Fibroblast of pulmonary artery (primary cell): ENCODE measurements around the gene DLGAP4.

Experiments
- DNase-seq: peaks from one replicate; pipeline ENCODE4 v3.0.0-alpha.2; 2010; ENCODE audit warnings: low read depth
- H3K4me3 ChIP-seq: replicated peaks from 2 replicates; pipeline ENCODE4 v1.5.1; 2011; ENCODE audit warnings: low read depth, mild to moderate bottlenecking, control low read depth, low read length, moderate library complexity
- TF ChIP-seq, protein P1 (sequence below): IDR thresholded peaks from 2 replicates; pipeline ENCODE4 v1.5.1; 2011; ENCODE audit warnings: mild to moderate bottlenecking, control low read depth, low read length, inconsistent platforms; ENCODE audit errors: missing control alignments

The DLGAP4 gene

DNA sequence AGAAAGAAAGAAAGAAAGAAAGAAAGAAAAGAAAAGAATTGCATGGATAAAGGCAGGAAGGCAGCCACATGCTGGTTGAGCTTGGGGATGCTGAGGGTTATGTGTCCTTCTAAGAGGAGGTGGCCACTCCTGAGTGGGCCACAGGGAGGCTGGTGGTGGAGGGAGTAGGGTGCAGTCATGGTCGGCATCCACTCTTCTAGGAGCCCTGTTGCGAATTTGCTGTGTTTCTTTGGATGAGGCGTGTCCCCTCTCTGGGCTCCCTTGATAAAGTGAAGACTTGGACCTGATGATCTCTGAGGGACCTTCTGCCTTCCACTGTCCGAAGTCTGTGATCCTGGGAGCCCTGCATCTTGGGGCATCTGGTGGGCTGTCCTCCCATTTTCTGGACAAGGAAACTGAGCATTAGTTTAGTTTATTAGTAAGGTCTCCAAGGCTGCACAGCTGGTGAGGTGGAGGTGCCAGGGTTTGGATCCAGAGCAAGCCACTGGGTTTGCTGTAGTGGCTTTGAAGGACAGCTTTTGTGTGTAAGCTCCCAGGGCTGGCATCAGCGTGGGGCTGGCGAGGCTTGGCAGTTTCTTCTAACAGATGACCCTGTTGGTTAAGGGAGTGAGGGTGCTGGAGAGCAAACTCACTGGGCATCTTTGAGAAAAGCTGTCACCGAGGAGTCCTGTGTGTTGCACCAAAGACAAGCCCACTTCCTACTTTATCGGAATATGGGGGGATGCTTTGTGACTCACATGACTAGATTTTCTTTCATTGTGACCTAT lies 4.3 kb downstream of the DLGAP4 start:
- no peak overlapping the region for H3K4me3 ChIP-seq
- TF ChIP-seq, protein P1, sequence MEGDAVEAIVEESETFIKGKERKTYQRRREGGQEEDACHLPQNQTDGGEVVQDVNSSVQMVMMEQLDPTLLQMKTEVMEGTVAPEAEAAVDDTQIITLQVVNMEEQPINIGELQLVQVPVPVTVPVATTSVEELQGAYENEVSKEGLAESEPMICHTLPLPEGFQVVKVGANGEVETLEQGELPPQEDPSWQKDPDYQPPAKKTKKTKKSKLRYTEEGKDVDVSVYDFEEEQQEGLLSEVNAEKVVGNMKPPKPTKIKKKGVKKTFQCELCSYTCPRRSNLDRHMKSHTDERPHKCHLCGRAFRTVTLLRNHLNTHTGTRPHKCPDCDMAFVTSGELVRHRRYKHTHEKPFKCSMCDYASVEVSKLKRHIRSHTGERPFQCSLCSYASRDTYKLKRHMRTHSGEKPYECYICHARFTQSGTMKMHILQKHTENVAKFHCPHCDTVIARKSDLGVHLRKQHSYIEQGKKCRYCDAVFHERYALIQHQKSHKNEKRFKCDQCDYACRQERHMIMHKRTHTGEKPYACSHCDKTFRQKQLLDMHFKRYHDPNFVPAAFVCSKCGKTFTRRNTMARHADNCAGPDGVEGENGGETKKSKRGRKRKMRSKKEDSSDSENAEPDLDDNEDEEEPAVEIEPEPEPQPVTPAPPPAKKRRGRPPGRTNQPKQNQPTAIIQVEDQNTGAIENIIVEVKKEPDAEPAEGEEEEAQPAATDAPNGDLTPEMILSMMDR: no peak
- DNase-seq: no peak

GRCh38 chr20:36311141-36311853 lies 5.2 kb downstream of the DLGAP4 start:
- peak; percentile 9 for DNase-seq
- no peak overlapping the region for H3K4me3 ChIP-seq
- TF ChIP-seq, protein P1: no peak

DNA sequence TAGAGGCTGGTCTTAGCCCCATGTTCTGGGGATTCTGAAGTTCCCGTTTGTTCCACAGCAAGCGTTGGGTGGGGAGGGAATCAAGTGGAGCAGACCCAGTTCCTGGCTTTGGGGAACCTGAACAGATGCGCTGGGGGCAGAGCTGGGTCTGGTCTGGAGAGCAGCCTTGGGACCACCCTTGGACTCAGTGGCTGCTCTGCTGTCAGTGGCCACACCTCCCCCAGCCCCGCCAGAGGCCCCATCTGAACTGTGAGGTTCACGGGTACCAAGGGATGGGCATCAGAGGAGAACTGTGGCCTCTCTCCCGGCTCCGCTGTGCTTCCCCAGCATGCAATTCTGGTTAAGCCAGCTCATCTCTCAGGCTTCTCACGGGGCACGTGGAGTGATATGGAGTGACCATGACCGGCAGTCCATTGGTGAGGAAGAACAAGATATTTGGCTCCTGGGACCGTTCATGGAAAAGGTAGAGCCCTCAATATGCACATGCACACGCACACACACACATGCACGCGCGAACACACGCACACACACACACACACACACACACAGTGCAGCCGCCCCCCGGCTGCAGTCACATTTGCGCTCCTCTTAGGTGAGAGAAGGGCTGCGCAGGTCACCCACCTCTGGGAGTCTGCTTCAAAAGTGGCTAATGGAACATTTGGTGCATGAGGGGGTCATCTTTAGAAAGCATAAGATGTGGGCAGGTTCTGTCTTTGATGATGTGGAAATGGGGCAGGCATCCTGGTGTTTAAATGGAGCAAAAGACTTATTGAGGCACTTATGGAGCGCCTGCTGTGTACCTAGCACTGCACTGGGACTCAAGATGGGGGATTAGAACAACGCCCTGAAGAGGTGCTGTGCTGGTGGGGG lies 6.0 kb downstream of the DLGAP4 start:
- TF ChIP-seq, protein P1: no peak
- no peak overlapping the region for H3K4me3 ChIP-seq
- DNase-seq: no peak

GRCh38 chr20:36312724-36313441 lies 6.7 kb downstream of the DLGAP4 start:
- H3K4me3 ChIP-seq: no peak overlapping the region
- DNase-seq: no peak
- TF ChIP-seq, protein P1: no peak

DNA sequence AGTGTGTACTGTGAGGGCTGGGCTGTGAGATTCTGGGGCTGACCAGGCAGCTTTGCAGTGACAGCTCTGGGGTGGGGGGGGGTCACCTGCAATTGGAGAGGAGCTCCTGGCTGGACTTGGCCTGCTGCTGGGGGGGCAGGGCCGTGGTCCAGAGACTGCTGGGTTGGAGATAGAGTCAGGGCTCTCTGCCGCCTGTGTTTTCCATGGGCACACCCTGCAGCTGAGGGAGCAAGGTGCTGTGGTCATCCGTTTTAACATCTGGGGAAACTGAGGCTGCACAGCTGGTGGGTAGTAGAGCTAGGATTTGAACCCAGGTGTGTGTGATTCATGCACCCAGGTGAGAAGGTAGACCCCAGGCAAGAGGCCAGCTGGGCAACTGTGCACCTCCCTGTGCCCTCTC lies 7.3 kb downstream of the DLGAP4 start:
- DNase-seq: no peak
- H3K4me3 ChIP-seq: no peak overlapping the region
- TF ChIP-seq, protein P1: no peak

DNA sequence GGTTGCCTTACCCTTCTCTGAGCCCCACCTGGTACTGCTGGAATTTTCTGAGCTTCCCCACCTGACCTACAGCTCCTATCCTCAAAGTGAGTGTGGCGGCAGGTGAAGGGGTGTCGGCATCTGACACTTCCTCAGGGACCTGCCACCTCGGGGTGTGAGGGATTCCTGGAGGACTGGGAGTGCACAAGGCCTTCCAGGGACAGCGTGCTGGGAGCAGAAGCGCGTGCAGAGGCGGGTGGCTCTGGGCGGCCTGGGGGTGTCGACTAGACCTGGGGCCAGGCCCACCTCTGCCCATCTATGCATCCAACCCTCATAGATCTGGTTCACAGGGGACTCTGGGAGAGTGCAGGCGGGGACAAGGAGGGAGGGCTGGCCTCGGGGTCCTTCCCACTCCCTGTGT lies 7.8 kb downstream of the DLGAP4 start:
- TF ChIP-seq, protein P1: no peak

More for the DNA sequence above, 7.8 kb downstream of the DLGAP4 start:
- H3K4me3 ChIP-seq: no peak overlapping the region
- no peak for DNase-seq
